Nucleus accumbens (tissue), 56 donors: ENCODE data around the gene PHLDA2.
A peak's percentile ranks its signal among the peaks of the same experiment; 100 is the strongest.

Source experiments
- DNase-seq, 56 donors: peaks; one replicate each; lab custom pipeline; 2025; lab: John Stamatoyannopoulos, UW

Gene PHLDA2

DNA sequence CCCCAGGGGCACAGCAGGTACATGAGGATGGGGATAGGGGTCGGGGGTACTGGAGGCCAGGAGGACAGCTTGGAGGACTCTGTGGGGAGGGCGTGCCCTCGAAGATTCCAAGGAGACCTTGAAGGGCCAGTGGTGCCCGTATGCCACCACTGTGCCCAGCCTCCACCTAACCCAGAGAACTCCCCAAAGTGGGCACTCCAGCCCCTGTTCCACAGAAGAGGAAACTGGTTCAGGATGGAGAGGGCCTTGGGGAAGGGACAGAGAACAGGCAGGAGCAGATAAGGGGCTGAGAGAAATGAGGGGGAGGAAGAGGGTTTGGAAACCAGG is 2.2 kb upstream of the PHLDA2 start:
- DNase-seq: no peak

DNA sequence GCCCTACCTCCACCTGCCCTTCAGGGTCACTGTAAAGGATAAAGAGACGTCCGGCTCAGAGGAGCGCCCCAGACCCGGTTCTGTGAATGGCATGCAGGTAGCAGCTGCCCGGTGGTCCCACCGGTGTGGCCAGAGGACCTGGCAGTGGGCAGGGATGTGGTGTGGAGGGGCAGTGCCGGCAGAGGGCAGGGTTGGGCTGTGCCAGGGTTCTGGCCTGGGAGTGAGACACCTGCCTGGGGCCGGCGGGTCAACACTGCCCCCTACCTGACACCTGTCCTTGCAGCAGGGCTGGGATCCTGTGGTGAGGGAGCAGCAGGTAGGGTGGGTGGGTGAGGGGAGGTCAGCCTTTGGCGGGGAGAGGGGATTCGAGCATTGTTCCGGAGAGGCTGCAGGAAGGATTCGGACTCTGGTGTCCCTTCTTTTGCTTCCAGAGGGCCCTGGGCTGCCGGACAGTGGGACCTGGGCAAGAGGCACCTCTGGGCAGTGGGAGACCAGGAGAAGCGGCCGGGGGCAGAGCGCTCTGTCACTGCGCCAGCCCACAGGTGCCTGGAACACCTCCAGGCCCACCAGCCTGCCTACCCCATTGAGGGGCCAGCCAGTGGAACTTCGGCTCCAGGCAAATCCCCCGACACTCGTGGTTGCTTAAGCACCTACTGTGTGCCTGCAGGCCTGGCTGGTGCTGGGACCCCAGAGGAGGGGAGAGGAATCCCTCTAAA is 1.6 kb upstream of the PHLDA2 start:
- peak in 1 of 56 donors; percentile 26 for DNase-seq

DNA sequence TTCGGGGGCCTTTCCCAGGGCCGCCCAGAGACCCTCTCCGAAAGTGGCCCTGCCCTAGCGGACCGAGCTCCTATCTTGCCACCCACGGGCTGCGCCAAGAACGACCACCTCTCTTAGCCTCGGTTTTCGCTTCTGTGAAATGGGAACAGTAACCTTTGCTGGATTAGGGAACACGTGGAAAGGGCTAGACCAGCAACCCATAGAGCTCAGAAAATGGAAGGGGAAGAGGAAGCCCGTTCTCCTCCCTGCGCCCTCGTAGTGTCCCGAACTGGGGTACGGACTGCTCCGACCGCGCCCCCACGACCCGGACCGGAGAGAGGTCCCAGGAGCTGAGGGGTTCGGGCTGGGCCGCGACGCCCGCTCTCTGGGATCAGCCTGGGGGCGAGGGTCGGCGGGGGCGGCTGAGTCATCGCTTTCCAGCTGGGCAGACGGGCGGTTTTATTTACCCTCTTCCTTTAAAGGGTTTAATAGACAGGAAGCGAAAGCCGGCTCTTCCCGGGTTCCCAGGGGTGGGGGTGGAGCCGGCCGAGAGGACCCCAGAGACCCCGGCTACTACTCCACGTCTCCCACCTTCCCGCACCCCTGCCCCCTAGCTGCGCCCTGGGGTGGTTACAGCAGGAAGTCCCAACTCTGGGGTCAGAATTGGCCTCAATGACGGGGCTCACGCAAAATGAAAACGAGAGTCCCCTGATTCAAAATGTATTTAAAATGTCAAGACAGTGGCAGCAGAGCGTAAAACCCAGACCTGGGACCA is 907 bp upstream of the PHLDA2 start:
- DNase-seq: no peak

DNA sequence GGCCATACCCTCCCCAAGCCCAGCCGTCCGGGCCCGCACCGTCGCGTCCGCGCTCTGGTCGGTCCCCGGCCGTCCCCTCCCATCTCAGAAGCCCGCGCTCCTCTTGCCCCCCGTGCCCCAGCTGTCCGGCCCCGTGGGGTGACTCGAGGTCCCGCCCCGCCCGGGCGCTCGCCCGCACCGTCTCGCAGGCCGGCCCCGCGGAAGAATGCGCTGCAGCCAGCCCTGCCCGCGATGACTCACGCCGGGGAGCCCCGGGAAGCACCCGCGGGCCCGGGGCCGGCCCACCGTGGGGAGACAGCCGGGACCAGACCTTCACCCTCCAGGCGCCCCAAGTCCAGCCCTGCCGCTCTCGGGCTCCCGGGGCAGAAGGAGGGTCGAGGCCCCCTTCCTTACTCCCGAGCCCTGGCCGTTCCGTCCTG is 320 bp upstream of the PHLDA2 start:
- DNase-seq: no peak

DNA sequence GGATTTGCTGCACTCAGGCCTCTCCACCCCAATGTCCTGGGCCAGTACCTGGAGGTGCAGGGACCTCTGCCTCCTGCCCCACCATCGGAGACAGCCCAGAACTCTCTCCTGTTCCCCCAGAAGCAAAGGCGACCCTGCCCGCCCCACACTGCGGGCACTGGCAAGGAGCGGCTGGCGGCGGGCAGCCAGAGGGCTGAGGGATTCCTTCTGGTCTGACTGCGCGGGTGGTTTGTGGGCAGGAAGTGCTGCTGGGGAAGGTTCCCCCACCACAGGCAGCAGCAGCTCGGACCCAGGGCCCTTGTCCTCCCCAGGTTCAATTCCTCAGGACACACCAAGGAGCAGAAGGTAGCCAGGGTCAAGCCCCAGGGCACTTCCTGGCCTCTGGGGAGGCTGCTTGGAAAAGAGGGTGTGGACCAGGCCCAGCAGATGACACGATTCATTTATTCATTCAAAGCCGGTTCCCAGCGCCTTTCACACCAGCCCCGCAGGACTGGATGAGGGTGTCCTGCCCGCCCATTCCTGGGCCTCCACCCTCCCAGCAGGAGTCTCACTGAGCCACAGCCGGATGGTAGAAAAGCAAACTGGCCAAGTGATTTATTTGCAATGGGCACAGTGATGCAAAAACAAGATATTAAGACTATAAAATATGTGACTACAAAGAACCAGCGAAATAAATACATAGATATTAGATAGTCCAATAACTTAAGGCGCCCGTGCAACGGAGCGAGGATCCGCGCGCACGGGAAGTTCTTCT is 1.2 kb downstream of the PHLDA2 start:
- no peak for DNase-seq

DNA sequence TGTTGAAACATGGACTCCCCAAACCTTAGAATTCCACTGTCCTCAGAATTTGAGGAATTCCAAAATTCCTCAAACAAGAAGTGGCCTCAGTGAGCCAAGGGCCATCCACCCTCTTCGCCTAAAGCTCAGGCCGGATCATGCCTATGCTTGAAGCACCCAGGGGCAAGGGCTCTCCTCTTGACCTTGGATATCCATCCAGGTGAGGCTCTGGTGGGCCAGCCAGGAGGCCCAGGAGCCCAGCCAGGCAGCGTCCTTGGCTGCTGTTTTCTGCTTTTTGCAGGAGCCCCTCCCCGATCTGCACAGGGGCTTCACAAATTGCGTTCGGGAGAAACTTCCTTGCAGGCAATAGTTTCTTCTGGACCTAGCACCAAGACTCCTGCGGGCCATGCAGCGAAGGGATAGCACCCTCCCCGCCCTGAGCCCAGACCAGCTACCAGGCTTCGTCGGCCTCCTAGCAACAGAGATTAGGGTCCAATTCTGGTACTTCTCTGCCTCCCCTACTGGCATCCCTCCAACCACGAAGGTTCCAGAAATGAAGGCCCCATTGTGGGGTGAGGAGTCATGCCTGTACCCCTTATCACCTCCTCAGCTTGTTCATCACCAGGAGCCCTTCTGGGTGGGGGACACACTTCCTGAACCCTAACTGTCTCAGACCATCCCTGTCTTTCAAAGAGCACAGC is 2.0 kb downstream of the PHLDA2 start:
- DNase-seq: no peak

DNA sequence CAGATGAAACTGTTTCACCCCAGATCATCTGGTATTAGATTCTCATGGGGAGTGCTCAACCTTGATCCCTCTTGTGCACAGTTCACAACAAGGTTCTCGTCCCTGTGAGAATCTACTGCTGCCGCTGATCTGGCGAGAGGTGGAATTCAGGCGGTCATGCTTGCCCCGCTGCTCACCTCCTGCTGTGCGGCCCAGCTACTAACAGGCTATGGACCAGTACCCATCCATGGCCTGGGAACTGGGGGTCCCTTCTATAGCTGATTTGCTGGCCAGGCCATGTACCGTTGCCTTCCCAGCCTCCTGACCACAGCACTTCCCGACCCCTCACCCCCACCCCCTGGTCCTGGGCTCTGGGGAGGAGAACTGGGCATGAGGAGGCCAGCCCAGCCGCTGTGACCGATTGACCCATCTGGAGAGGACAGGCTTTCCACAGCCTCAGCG is 2.6 kb downstream of the PHLDA2 start:
- DNase-seq: no peak

DNA sequence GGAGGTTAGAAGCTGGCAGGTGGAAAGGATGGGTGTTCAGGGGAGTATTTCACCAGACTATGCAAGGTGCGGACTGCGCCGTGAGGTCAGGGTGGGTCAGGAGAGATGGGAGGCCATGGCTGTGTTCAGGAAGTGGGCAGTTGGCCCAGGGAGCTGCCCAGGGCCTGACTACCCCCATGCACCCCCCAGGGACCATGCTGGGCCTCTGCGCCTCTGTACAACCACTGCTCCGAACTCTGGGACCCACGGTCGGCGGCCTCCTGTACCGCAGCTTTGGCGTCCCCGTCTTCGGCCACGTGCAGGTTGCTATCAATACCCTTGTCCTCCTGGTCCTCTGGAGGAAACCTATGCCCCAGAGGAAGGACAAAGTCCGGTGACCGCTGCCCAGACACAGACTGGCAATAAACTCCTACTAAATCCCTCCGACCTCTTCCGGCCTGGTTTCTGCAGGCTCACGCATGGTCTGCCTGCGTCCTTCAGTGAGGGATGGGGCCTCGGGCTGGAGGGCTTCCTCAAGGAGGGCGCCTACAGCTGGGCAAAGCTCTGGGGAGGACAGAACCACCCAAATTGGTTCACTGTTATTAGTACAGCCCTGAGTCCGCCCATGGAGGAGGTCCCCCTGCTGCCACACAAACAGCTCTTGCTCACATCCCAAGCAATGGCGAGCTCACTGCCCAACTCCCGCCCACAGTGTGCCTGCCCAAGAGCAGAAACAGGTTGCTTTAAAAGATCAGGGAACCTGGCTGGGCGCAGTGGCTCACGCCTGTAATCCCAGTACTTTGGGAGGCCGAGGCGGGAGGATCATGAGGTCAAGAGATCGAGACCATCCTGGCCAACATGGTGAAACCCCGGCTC is 4.2 kb downstream of the PHLDA2 start:
- no peak for DNase-seq

DNA sequence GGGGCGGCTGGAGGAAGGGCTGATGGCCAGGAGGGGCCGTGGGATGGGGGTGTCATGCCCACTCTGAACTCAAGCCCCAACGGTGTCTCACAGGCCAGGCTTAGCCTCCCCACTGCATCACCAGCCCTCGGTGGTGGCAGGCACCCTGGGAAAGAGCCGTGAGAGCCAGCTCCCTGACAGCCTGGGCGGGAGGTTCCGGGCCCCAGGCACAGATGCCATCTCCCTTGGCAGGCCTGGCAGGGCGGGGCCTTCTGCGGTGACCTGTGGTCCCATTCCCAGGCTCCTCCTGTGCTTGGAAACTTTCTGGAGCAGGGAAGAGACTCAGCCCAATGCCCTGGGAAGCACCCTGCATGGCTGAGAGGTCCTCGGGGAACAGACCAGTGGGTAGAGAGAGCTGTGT is 4.8 kb downstream of the PHLDA2 start:
- no peak for DNase-seq

DNA sequence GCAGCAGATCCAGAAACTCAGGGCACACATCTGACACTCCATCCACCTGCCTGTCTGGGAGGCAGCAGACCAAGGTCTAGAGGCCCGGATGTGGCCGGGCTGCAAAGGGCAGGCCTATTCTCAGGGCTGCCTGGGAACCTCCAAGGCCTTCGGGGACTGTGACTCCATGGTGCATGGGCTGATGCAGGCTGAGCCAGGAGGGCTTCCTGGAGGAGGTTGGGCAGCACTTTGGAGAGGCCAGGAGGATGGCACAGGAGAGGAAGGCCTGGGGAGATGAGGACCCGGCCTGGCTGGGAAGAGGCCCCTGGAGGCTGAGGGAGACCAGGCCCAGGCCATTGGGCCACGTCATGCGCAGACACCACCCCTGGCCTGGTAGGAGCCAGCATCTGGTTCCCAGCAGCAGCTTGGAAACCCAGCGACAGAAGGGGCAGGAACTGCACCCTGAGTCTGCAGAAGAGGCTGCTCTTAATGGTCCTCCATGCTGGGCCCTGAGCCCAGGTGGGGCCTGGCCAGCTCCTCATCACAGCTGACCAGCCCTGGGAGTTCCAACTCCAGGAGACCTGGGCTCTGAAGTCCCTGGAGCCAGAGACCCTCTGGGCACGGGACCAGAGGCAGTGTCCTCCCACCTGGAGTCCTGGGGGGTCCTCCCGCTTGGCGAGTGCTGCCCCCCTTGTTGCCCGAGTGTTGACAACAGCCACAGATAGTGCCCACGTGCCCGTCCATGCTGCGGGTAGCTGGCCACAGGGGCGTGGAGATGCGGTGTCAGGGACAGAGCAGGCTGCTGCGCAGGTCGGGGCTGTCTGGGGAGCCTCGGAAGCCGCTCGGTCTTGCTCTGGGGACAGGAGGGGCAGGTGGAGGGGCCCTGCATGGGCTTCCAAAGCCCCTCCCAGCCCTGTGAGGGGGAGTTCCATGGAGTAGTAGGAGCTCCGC is 5.5 kb downstream of the PHLDA2 start:
- DNase-seq: no peak

DNA sequence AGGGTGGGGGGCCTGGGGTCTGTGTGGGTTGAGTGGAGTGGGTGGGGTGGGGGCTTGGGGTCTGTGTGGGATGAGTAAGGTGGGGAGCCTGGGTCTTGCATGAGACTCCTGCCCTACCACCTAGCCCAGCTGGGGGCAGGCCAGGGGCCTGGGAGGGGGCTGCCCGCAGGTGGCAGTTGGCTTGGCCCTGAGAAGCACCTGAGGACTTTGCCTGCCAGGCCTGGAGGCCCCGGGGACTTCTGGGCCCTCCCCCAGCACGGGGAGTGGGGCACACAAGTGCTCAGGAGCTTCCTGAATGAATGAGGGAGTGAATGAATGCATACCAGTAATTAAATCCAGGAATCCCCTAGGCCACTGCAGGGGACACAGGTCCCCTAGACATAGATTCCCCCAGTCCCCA is 6.6 kb downstream of the PHLDA2 start:
- no peak for DNase-seq

DNA sequence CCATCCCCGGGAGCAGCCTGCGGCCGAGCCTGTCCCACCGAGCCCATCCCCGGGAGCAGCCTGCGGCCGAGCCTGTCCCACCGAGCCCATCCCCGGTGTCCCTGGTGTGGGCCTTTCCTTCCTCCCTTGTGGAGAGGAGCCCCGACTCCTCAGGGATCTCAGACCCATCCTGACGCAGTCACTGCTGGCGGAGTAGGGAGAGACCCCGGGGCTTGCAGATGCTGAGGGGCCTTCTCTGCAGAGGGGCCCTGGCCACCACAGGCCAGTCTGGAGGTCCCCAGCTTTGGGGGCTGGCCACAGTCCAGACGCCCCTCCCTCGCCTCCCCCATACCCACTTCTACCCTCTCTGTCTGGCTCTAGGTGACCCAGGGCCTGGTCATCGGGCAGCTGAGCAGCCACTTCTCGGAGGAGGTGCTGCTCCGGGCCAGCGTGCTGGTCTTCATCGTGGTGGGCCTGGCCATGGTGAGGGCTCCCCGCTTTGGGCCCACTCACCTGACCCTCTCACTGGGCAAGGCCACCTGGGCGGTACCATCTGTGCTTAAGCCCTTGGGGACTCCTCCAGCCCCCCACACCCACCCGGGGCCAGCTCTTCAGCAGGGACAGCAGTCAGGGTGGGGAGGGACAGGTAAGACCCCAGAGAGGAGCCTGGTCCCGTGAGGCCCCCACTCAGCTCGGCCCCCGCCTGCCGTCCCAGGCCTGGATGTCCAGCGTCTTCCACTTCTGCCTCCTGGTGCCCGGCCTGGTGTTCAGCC is 7.3 kb downstream of the PHLDA2 start:
- no peak for DNase-seq

DNA sequence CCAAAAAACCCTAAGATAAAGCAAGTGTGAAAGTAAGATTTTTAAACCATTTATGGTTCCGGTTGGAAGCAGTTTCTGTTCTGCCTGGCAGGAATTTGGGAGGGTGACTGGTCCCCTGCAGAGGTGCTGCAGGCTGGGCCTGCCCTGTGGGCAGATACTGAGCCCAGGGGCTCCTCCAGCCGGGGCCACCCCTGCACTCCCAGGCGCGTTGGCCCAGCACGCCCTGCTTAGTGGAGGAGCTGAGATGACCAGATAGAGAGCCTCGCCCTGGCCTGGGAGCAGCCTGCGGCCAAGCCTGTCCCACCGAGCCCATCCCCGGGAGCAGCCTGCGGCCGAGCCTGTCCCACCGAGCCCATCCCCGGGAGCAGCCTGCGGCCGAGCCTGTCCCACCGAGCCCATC is 8.0 kb downstream of the PHLDA2 start:
- DNase-seq: no peak

DNA sequence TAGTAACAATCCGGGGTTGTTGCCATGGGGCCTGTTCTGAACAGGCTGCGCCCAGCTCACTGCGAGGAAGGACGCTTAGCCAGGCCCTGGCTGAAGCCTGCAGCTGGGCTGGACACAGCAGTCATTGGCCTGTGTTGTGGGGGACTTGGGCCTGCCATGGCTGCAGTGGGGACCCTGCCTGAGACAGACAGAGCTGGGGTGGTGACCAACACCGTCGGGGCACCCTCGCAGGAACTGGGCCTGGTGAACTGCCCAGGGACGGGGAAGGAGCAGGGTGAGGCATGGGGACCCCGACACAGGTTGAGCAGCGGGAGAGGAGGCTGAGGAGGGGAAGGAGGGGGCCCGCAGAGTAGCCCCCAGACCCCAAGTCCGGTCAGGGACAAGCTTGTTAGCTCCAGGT is 8.9 kb downstream of the PHLDA2 start:
- DNase-seq: no peak

DNA sequence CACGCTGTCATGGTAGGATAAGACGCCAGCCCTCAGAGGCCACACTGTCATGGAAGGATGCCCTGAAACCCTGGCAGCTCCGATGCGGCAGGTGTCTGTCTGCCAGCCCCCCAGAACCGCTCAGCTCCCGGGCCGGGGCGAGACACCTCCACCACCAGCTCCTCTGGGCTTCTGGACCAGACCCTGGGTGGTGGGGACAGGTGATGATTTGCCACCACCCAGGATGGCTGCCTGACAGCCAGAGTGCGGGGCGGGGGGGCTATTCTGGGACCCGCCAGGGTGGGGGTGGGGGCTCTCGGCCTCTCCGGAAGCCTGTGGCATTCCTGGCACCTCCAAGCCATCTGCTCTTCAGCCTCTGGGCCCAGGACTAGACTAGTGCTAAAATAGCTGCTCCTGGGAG is 9.4 kb downstream of the PHLDA2 start:
- no peak for DNase-seq

DNA sequence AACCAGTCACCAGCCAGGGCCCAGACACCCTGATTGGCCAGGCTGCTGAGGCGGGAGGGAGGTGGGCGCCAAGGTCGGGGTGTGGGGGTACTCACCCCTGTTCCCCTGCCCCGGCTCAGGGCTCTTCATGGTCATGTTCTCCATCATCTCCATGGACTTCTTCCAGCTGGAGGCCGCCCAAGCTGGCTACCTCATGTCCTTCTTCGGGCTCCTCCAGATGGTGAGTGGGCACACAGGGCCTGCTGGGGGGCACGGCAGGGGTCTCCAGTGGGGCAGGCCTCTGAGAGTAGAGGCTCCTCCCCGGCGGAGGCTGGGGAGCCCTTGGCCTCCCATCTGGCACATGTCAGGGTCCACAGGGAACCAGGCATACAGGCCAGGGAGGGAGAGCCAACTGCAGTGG is 10.0 kb downstream of the PHLDA2 start:
- DNase-seq: no peak

DNA sequence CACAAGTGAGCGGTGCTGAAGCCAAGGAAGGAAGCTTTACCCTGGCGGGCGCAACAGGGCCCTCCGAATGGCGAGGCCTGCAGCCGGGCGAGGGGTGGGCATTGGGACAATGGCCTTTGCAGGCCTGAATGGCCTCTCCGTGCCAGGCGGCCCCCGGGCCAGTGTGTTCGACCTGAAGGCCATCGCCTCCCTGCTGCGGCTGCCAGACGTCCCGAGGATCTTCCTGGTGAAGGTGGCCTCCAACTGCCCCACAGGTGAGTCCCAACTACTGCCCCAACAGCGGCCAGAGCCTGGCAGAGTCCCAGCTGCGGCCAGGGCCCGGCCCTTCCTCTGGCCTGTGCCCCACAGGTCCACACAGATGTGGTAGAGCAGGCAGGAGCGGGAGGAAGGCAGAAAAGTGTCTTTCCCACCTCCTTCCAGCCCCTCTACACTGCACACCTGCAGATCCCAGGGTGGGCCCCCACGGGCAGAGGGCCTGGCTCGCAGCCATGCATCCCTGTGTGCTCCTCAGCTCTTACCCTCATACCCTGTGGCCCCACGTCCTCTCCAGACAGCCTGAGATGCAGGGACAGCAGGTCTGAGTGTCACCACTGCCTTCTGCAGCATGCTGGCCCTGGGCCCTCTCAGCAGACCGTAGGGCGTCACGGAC is 11.3 kb downstream of the PHLDA2 start:
- DNase-seq: no peak
